HepG2 (cell line): Measurements from ENCODE around the gene MAN1B1. TPM values are rescaled to one million over a fixed set of nuclear protein-coding genes. Genes with fewer than 3 reads are reported as not detected.
A peak's percentile ranks its signal among the peaks of the same experiment; 100 is the strongest.

Source experiments
- ATAC-seq: fragments of 200-7000 bp; cut with Tn5 transposase; 3 replicates; pipeline ENCODE4 v1.9.1; 2020; ENCODE audit warnings: mild to moderate bottlenecking, moderate library complexity
- BruUV-seq: library from RNA; stranded (reverse); fragments of 400-500 nt; replicated peaks from 2 replicates; lab custom pipeline; 2021; lab: Mats Ljungman, UMichigan
- CTCF ChIA-PET: fragments of 300-600 bp; formaldehyde crosslinking; extraction: SDS; loops from one replicate; lab custom pipeline; 2021; ENCODE audit warnings: low total read pairs, inconsistent platforms, low intra/inter-chr PET ratio; lab: Yijun Ruan, JAX
- POLR2A ChIA-PET: fragments of 350-600 bp; sonication (Branson Sonifier 250); formaldehyde crosslinking; loops from one replicate; lab custom pipeline; 2020; ENCODE audit warnings: antibody characterized with exemption, inconsistent platforms; lab: Yijun Ruan, JAX
- DNase-seq: peaks from one replicate; pipeline ENCODE4 v3.0.0-alpha.2; 2015; ENCODE audit warnings: low spot score
- FAIRE-seq: peaks from 3 replicates; lab custom pipeline; 2011; peaks lifted over from hg19 to GRCh38; lab: Jason Lieb, UNC
- H2AFZ ChIP-seq: one replicate; pipeline ENCODE4 v1.6.1; 2011; ENCODE audit warnings: low read length, inconsistent platforms
- H3K27ac ChIP-seq: fragments of 300-600 bp; 3 replicates; pipeline ENCODE4 v1.8.0; 2011; ENCODE audit warnings: mixed run types, mild to moderate bottlenecking, mixed read lengths, low read length, inconsistent platforms; ENCODE audit not compliant: insufficient read depth; ENCODE audit errors: extremely low read length
- H3K27me3 ChIP-seq, 2 experiments: fragments of 200-600 bp in 1 of 2; 2 replicates in 1 of 2; 3 replicates in 1 of 2; pipeline versions ENCODE4 v1.6.0 to v1.8.0; 2011; ENCODE audit warnings: low read length in 2 of 2, mild to moderate bottlenecking in 2 of 2, moderate library complexity in 2 of 2, inconsistent platforms in 1 of 2; ENCODE audit not compliant: insufficient read depth in 2 of 2, control insufficient read depth in 1 of 2
- H3K36me3 ChIP-seq, 2 experiments: fragments of 200-600 bp in 1 of 2; replicated peaks in 1 of 2; 2 replicates in 1 of 2; 3 replicates in 1 of 2; pipeline versions ENCODE4 v1.5.1 to v1.8.0; 2011; ENCODE audit warnings: low read length in 2 of 2, inconsistent platforms in 1 of 2; ENCODE audit not compliant: insufficient read depth in 2 of 2, control insufficient read depth in 1 of 2
- H3K4me1 ChIP-seq: 2 replicates; pipeline ENCODE4 v1.5.1; 2012; ENCODE audit warnings: low read length, inconsistent platforms; ENCODE audit not compliant: insufficient read depth
- H3K4me2 ChIP-seq: 2 replicates; pipeline ENCODE4 v1.6.0; 2011; ENCODE audit warnings: low read depth, low read length, inconsistent platforms
- H3K4me3 ChIP-seq, 3 experiments: fragments of 200-600 bp in 1 of 3; sonication (generic), shearing (Covaris generic) in 1 of 3; replicated peaks in 1 of 3; 2 replicates each; pipeline ENCODE4 v1.5.1; 2011 to 2016; ENCODE audit warnings: low read length in 3 of 3, inconsistent platforms in 2 of 3, low read depth in 2 of 3, mild to moderate bottlenecking in 2 of 3, control low read depth in 1 of 3, mixed read lengths in 1 of 3; ENCODE audit not compliant: insufficient read depth in 1 of 3
- H3K79me2 ChIP-seq: one replicate; pipeline ENCODE4 v1.6.1; 2011; ENCODE audit warnings: low read length, inconsistent platforms; ENCODE audit not compliant: insufficient read depth
- H3K9ac ChIP-seq: 2 replicates; pipeline ENCODE4 v1.6.0; 2011; ENCODE audit warnings: mild to moderate bottlenecking, low read depth, low read length, inconsistent platforms; ENCODE audit not compliant: insufficient read depth
- H3K9me3 ChIP-seq: 2 replicates; pipeline ENCODE4 v1.5.1; 2012; ENCODE audit warnings: mild to moderate bottlenecking, low read length
- H4K20me1 ChIP-seq: 2 replicates; pipeline ENCODE4 v1.6.0; 2011; ENCODE audit warnings: inconsistent platforms, mild to moderate bottlenecking, low read length, moderate library complexity; ENCODE audit not compliant: insufficient read depth
- HMGXB4 ChIP-seq, 2 experiments: sonication (generic) in 1 of 2; formaldehyde crosslinking in 1 of 2; IDR thresholded peaks; 2 replicates each; pipeline versions ENCODE4 v1.4.0 to v1.6.1; 2018 to 2020; ENCODE audit warnings: missing genetic modification reagents in 2 of 2, borderline replicate concordance in 1 of 2, low read depth in 1 of 2, mild to moderate bottlenecking in 1 of 2, missing biosample characterization in 1 of 2
- NFYC ChIP-seq: IDR thresholded peaks from 2 replicates; pipeline ENCODE4 v1.6.1; 2016; ENCODE audit warnings: missing genetic modification reagents, missing compliant biosample characterization
- SOX6 ChIP-seq, 2 experiments: fragments of 450-650 bp in 1 of 2; sonication (generic) in 1 of 2; formaldehyde crosslinking in 1 of 2; IDR thresholded peaks; 2 replicates each; pipeline versions ENCODE4 v1.4.0 to v1.6.1; 2017 to 2020; ENCODE audit warnings: antibody characterized with exemption in 1 of 2, mild to moderate bottlenecking in 1 of 2, missing genetic modification reagents in 1 of 2
- ZNF20 ChIP-seq: sonication (generic); formaldehyde crosslinking; IDR thresholded peaks from 2 replicates; pipeline ENCODE4 v1.4.0; 2020; ENCODE audit warnings: mild to moderate bottlenecking, moderate library complexity, missing genetic modification reagents
- ZNF660 ChIP-seq: sonication (generic); formaldehyde crosslinking; IDR thresholded peaks from 2 replicates; pipeline ENCODE4 v1.5.1; 2020; ENCODE audit warnings: mild to moderate bottlenecking, low read depth, missing genetic modification reagents, borderline replicate concordance
- WGBS: methylation state at CpG from one replicate; pipeline ENCODE4 v1.1.6; 2017; ENCODE audit warnings: low lambda C conversion rate; 5-methylcytosine and 5-hydroxymethylcytosine counted together
- in situ Hi-C: cut with HindIII; loops from 2 replicates; pipeline ENCODE4 v1.10.0; 2017; ENCODE audit warnings: low pct_unique_long_range_greater_than_20kb; ENCODE audit not compliant: extremely low pct_ligation_motif_present
- intact Hi-C: fragments of 100-400 bp; cut with micrococcal nuclease; formaldehyde crosslinking; loops from one replicate; pipeline ENCODE4 v1.10.0; 2022; ENCODE audit not compliant: unreplicated experiment
- polyA plus RNA-seq, 8 experiments: library from polyadenylated mRNA; depleted of rRNA in 3 of 8; stranded (reverse) in 7 of 8; unstranded in 1 of 8; fragments of >200 nt; fragmentation: Illumina TruSeq in 4 of 8; extraction: Trizol in 4 of 8; gene quantifications; 2 replicates each; pipeline versions ENCODE4 v1.2.1 to v1.2.3, GENCODE V29; 2011 to 2016; ENCODE audit warnings: low read depth in 4 of 8, missing spikeins in 1 of 8, mixed read lengths in 1 of 8; ENCODE audit not compliant: insufficient read depth in 1 of 8
- total RNA-seq, 5 experiments: library from RNA; depleted of rRNA; stranded (reverse); fragments of >200 nt; fragmentation: Illumina TruSeq; extraction: Trizol; gene quantifications; 2 replicates each; pipeline ENCODE4 v1.2.3, GENCODE V29; 2016; ENCODE audit warnings: low read depth in 1 of 5

MAN1B1 gene
- total and polyA plus RNA-seq, 2 of the 13 experiments (the other 11 are each of a cell fraction or from before 2014, with no cell fraction given) = 48.9 to 59.5 TPM

- TF ChIP-seq HMGXB4 (CRISPR knock-in tag; IDR thresholded peaks at IDR 0.05; ENCODE audit: borderline replicate concordance in 1 of 2, low read depth in 1 of 2) (no peak), NFYC (CRISPR knock-in tag) (no peak), ZNF660 (CRISPR knock-in tag) (no peak), SOX6 (IDR thresholded peaks at IDR 0.05) (no peak), SOX6 (CRISPR knock-in tag; IDR thresholded peaks at IDR 0.05) (no peak)
Observed at GRCh38 chr9:137147793-137148160, 61.0 kb downstream of the MAN1B1 start (continued).

GRCh38 chr9:137148242-137148641, 61.5 kb downstream of the MAN1B1 start:
- Histone ChIP-seq H3K27me3 (peaks cover 8 to 47% of the 10 kb centered on the region in 2 experiments; a peak in 4 of 5 replicates), H4K20me1 (no peaks in the 10 kb centered on the region), H3K4me2 (no peak overlapping the region), H3K36me3 (no peaks in the 10 kb centered on the region), H3K9me3 (no peaks in the 10 kb centered on the region), H3K4me1 (peaks cover 30% of the 10 kb centered on the region), H3K9ac (no peak overlapping the region), H3K79me2 (no peaks in the 10 kb centered on the region), H2AFZ (no peak overlapping the region), H3K27ac (no peak overlapping the region), H3K4me3 (no peak overlapping the region)
- intact Hi-C loops = no loop called here
- no TSS peak for BruUV-seq
- CTCF ChIA-PET = no interaction called here
- no peak for TF ChIP-seq ZNF20 (CRISPR knock-in tag)
- no peak for FAIRE-seq
- ATAC-seq = peak; percentile 10; the same call in 1 of the 3 replicates
- WGBS = 20% methylated on average over 12 of the region's 27 CpGs
- no peak for DNase-seq
- in situ Hi-C loops = no loop called here
- POLR2A ChIA-PET = no interaction called here
